ENCODE results near the gene TXNRD1.
"Not testable (repeated sequence)": the region's sequence is repeated elsewhere in the genome, so short reads cannot be mapped to it uniquely, and the experiment has no call there.

Gene TXNRD1

DNA sequence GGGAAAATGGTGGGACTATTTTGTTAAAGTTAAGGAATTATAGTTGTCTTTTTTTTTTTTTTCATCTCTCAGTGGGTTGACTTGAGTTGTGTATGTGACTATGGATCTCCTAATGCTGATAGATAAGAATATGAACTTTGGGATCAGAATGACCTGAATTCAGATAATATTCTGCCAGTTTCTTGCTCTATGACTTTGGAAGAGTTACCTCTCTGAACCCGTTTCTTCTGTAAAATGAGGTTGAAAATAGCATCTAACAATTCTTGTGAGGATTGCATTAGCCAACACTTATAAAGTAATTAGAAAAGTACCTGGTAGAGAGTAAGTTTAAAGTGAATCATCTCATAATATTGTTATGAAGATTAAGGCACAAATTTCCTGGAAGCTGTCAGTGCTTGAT is 106.4 kb downstream of the TXNRD1 start:
- DNase-seq (ENCODE audit: low read depth): no peak
- TF ChIP-seq, protein P1, sequence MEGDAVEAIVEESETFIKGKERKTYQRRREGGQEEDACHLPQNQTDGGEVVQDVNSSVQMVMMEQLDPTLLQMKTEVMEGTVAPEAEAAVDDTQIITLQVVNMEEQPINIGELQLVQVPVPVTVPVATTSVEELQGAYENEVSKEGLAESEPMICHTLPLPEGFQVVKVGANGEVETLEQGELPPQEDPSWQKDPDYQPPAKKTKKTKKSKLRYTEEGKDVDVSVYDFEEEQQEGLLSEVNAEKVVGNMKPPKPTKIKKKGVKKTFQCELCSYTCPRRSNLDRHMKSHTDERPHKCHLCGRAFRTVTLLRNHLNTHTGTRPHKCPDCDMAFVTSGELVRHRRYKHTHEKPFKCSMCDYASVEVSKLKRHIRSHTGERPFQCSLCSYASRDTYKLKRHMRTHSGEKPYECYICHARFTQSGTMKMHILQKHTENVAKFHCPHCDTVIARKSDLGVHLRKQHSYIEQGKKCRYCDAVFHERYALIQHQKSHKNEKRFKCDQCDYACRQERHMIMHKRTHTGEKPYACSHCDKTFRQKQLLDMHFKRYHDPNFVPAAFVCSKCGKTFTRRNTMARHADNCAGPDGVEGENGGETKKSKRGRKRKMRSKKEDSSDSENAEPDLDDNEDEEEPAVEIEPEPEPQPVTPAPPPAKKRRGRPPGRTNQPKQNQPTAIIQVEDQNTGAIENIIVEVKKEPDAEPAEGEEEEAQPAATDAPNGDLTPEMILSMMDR (conservative IDR thresholded peaks at IDR 0.05; ENCODE audit: low read depth, low read length): no peak
- H3K4me3 ChIP-seq (ENCODE audit: low read depth, low read length): no peak overlapping the region

DNA sequence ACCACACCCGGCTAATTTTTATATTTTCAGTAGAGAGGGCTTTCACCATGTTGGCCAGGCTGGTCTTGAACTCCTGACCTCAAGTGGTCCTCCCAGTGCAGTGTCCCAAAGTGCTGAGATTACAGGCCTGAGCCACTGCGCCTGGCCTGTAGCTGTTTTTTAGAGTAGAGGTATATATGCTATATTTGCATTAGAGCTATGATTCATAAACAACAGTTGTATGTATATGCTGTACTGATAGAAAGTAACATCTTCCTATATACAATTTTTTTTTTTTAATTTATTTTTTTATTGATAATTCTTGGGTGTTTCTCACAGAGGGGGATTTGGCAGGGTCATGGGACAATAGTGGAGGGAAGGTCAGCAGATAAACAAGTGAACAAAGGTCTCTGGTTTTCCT is 107.0 kb downstream of the TXNRD1 start:
- not testable (repeated sequence) for DNase-seq (ENCODE audit: low read depth); H3K4me3 ChIP-seq (ENCODE audit: low read depth, low read length)

DNA sequence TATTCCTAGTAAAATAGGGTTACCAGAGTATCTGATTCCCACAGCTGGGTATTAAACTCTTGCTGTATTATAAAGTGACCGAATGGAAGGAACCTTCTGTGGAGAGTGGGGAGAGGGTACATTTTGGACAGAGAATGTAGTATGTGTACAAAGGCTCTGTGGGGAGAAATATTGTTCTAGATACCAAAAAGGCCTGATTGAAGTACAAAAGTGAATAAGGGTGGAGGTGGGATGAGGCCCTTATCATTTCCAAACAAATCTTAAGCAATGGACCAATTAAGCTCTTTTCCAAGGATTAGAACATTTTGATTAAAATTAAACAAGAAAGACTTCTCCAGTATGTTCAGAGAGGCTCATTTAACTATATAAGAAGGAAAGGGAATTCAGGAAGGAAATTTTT is 108.3 kb downstream of the TXNRD1 start:
- TF ChIP-seq, protein P1 (conservative IDR thresholded peaks at IDR 0.05; ENCODE audit: low read depth, low read length): no peak
- H3K4me3 ChIP-seq (ENCODE audit: low read depth, low read length): no peak overlapping the region
- DNase-seq (ENCODE audit: low read depth): no peak

DNA sequence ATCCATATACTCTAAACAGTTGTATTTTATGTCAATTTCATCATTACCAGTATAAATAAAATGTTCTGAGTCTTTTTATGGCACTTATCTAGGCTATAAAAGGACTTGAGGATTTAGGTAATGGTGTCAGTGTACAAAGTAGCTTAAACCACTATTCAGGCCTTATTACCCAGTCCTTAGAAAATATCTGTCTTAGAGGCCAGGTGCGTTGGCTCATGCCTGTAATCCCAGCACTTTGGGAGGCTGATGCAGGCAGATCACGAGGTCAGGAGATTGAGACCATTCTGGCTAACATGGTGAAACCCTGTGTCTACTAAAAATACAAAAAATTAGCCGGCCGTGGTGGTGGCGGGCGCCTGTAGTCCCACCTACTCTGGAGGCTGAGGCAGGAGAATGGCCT is 112.7 kb downstream of the TXNRD1 start:
- DNase-seq (ENCODE audit: low read depth): not testable (repeated sequence)

DNA sequence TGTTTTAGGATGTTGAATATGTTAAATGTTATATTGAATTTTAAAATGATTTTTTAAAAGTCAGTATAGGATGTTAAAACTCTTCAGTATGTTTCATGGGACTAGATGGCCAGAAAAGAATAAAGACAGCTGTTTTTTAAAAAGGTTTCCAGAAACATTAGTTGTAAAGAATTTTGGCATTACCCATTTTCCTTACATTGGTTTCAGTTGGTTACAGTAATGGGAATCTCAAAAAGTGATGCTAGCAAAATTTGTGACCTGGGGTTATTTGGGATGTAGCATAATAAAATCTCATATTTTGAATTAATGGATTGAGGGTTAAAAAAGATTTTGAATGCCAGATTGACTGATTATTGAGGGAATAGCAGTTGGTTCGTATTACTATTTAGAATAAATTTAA is 113.2 kb downstream of the TXNRD1 start:
- TF ChIP-seq, protein P1 (conservative IDR thresholded peaks at IDR 0.05; ENCODE audit: low read depth, low read length): no peak
- DNase-seq (ENCODE audit: low read depth): no peak
- H3K4me3 ChIP-seq (ENCODE audit: low read depth, low read length): no peak overlapping the region

More for the DNA sequence above, 112.7 kb downstream of the TXNRD1 start:
- H3K4me3 ChIP-seq (ENCODE audit: low read depth, low read length): not testable (repeated sequence)

DNA sequence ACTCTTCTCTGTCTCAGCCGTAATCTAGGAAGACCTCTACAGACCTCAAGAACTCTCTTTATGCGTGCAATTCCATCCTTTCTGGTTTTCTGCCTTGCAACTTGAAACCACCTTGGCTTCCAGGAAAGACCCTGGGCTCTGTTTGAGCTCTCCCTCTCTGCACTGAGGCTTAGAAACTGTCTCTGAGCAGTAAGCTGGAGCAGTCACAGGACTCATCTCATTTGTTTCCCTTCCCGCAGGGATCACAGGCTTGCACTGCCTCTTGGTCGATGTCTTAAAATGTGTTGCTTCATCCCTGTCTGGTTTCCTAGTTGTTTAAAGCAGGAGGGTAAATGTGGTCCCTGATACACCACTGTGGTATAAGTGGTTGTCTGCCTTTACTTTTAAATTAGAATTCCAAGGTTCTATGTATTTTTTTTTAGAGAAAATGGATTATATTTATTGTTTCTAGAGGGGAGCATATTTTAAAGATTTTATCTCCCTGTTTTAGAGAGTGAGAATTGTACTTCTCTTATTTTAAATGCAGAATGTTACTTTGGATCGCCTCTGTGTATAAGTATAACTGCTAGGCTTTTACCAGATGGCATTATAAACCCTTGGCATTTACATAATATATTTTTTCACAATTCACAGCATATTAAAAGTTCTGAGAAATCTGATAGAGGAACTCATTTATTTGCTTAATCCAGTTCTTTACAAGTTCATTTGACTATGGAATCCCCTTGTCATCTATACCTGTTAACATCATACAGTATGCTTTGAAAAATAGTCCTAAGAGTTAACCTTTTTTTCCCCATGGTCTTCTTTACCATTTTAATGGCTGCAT is 114.3 kb downstream of the TXNRD1 start:
- TF ChIP-seq, protein P1 (conservative IDR thresholded peaks at IDR 0.05; ENCODE audit: low read depth, low read length): no peak
- H3K4me3 ChIP-seq (ENCODE audit: low read depth, low read length): no peak overlapping the region
- no peak for DNase-seq (ENCODE audit: low read depth)

DNA sequence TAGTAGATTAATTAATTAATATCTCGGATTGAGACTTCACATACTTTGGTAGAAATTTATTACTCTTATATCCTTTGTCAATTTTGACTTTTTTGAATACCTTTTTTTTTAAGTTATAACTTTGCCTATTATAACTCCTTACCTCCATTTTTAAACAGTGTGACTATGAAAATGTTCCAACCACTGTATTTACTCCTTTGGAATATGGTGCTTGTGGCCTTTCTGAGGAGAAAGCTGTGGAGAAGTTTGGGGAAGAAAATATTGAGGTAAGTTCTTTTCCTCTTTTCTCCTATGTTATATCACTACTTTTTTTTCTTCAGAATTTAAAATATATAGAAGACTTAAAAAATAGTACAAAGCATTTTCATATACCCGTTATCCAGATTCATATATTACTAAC is 115.8 kb downstream of the TXNRD1 start:
- TF ChIP-seq, protein P1 (conservative IDR thresholded peaks at IDR 0.05; ENCODE audit: low read depth, low read length): no peak
- no peak for DNase-seq (ENCODE audit: low read depth)
- H3K4me3 ChIP-seq (ENCODE audit: low read depth, low read length): no peak overlapping the region

DNA sequence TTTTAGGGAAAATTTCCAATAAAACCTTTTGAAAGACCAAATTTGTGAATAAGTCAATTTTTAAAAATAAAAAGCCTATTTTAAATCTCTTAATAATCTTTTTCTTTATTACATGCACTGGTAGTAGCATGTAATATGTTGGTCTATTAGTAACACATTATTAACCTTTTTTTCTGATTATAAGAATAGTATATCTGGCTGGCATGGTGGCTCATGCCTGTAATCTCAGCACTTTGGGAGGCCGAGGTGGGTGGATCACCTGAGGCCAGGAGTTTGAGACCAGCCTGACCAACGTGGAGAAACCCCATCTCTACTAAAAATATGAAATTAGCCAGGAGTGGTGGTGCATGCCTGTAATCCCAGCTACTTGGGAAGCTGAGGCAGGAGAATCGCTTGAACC is 116.7 kb downstream of the TXNRD1 start:
- not testable (repeated sequence) for DNase-seq (ENCODE audit: low read depth); H3K4me3 ChIP-seq (ENCODE audit: low read depth, low read length)

All from choroid plexus epithelial cell (primary cell).